Keratinocyte (primary cell): ENCODE measurements around the gene MTCH1. TPM values are rescaled to one million over a fixed set of nuclear protein-coding genes. Genes with fewer than 3 reads are reported as not detected.
"Not testable (repeated sequence)": the region's sequence is repeated elsewhere in the genome, so short reads cannot be mapped to it uniquely, and the experiment has no call there.

Source experiments
- DNase-seq: peaks from one replicate; pipeline ENCODE4 v3.0.0-alpha.2; 2011; ENCODE audit warnings: low read depth, missing footprints, low spot score
- FAIRE-seq: peaks from 2 replicates; lab custom pipeline; 2011; peaks lifted over from hg19 to GRCh38; lab: Jason Lieb, UNC
- H2AFZ ChIP-seq: 2 replicates; pipeline ENCODE4 v1.6.0; 2012; ENCODE audit warnings: low read length, control low read depth, inconsistent platforms; ENCODE audit not compliant: control insufficient read depth
- H3K27ac ChIP-seq: 2 replicates; pipeline ENCODE4 v1.5.1; 2011; ENCODE audit warnings: low read length; ENCODE audit not compliant: control insufficient read depth, insufficient read depth
- H3K27me3 ChIP-seq: 3 replicates; pipeline ENCODE4 v1.6.0; 2011; ENCODE audit warnings: low read length; ENCODE audit not compliant: control insufficient read depth, insufficient read depth; ENCODE audit errors: extremely low read depth
- H3K36me3 ChIP-seq, 2 experiments: 2 replicates in 1 of 2; 3 replicates in 1 of 2; pipeline ENCODE4 v1.5.1; 2011; ENCODE audit warnings: low read length in 2 of 2, mild to moderate bottlenecking in 1 of 2; ENCODE audit not compliant: control insufficient read depth in 2 of 2, insufficient read depth in 2 of 2; ENCODE audit errors: extremely low read depth in 1 of 2
- H3K4me1 ChIP-seq: 3 replicates; pipeline ENCODE4 v1.5.1; 2011; ENCODE audit warnings: low read length; ENCODE audit not compliant: control insufficient read depth, insufficient read depth; ENCODE audit errors: extremely low read depth
- H3K4me2 ChIP-seq: 3 replicates; pipeline ENCODE4 v1.6.0; 2011; ENCODE audit warnings: low read depth, low read length; ENCODE audit not compliant: control insufficient read depth, insufficient read depth; ENCODE audit errors: extremely low read depth
- H3K4me3 ChIP-seq, 3 experiments: fragments of 200-600 bp in 1 of 3; sonication (generic) in 1 of 3; 2 replicates in 2 of 3; 3 replicates in 1 of 3; pipeline ENCODE4 v1.5.1; 2011 to 2016; ENCODE audit warnings: low read length in 3 of 3, mild to moderate bottlenecking in 3 of 3, control low read depth in 2 of 3, inconsistent platforms in 1 of 3, low read depth in 1 of 3, mixed read lengths in 1 of 3, mixed run types in 1 of 3, moderate library complexity in 1 of 3; ENCODE audit not compliant: control insufficient read depth in 2 of 3, insufficient read depth in 2 of 3; ENCODE audit errors: extremely low read depth in 1 of 3
- H3K79me2 ChIP-seq: 2 replicates; pipeline ENCODE4 v1.6.0; 2012; ENCODE audit warnings: low read length; ENCODE audit not compliant: control insufficient read depth, insufficient read depth
- H3K9ac ChIP-seq: 3 replicates; pipeline ENCODE4 v1.6.0; 2011; ENCODE audit warnings: low read length; ENCODE audit not compliant: control insufficient read depth, insufficient read depth; ENCODE audit errors: extremely low read depth
- H3K9me1 ChIP-seq: 3 replicates; pipeline ENCODE4 v1.6.0; 2011; ENCODE audit warnings: low read length; ENCODE audit not compliant: control insufficient read depth, insufficient read depth; ENCODE audit errors: extremely low read depth
- H3K9me3 ChIP-seq: 2 replicates; pipeline ENCODE4 v1.5.1; 2012; ENCODE audit warnings: low read depth, low read length; ENCODE audit not compliant: control insufficient read depth
- H4K20me1 ChIP-seq: 3 replicates; pipeline ENCODE4 v1.6.0; 2011; ENCODE audit warnings: low read length; ENCODE audit not compliant: control insufficient read depth, insufficient read depth; ENCODE audit errors: extremely low read depth
- CTCF ChIP-seq, 3 experiments: IDR thresholded peaks in 1 of 3; conservative IDR thresholded peaks in 1 of 3; optimal IDR thresholded peaks in 1 of 3; 2 replicates in 2 of 3; 3 replicates in 1 of 3; pipeline versions ENCODE3 to v1.5.1; 2011; ENCODE audit warnings: low read length in 3 of 3, mild to moderate bottlenecking in 3 of 3, moderate library complexity in 2 of 3, control low read depth in 1 of 3, inconsistent platforms in 1 of 3; ENCODE audit not compliant: insufficient read depth in 2 of 3; ENCODE audit errors: extremely low read depth in 1 of 3
- EZH2 ChIP-seq: IDR thresholded peaks from one replicate; pipeline ENCODE4 v1.6.1; 2012; ENCODE audit warnings: inconsistent platforms, mild to moderate bottlenecking, low read length, moderate library complexity
- dilution Hi-C: fragments of 300-500 bp; cut with MboI; formaldehyde crosslinking; loops from one replicate; pipeline ENCODE4 v1.7.0; 2020; ENCODE audit warnings: low sequenced_read_pairs; ENCODE audit not compliant: extremely low pct_ligation_motif_present
- polyA plus RNA-seq, 5 experiments: library from polyadenylated mRNA; depleted of rRNA in 3 of 5; stranded (reverse) in 3 of 5; stranded (forward) in 1 of 5; unstranded in 1 of 5; fragments of >200 nt; gene quantifications; 1 replicate in 1 of 5; 2 replicates in 3 of 5; 3 replicates in 1 of 5; pipeline versions ENCODE4 v1.2.1 to v1.2.3, GENCODE V29; 2011 to 2012; ENCODE audit warnings: missing spikeins in 2 of 5, low read depth in 1 of 5, low replicate concordance in 1 of 5

MTCH1 gene
- polyA plus RNA-seq, 1 donor (not counting 4 experiments of a cell fraction or from before 2014, with no cell fraction given) = 88.8 TPM

DNA sequence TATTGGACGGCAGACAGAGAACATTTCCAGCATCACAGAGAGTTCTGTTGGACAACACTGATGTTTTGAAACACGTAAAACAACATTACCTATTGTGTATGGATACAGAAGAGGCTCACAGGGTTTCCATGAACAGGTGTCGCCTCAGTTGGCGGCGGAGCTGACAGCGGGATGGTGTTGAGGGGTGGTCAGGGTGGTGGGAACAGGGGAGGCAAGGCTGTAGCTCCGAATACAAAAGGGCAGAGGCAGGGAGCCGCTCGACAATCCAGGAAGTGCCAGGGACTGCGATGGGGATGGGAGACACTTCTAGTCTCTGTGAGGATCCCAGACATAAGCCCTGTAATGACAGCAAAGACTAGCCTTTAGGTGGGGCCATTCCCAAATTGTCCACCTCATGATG, 46.0 kb downstream of the MTCH1 start:
- H3K4me1 ChIP-seq = peaks cover 7% of the 10 kb centered on the region
- no peaks in the 10 kb centered on the region for H3K9me3 ChIP-seq
- H2AFZ ChIP-seq = no peak overlapping the region
- H4K20me1 ChIP-seq = no peaks in the 10 kb centered on the region
- no peaks in the 10 kb centered on the region for H3K9me1 ChIP-seq
- H3K4me2 ChIP-seq = no peak overlapping the region
- H3K36me3 ChIP-seq = no peaks in the 10 kb centered on the region
- H3K4me3 ChIP-seq = no peak overlapping the region
- DNase-seq = no peak
- TF ChIP-seq EZH2 (no peak), CTCF (optimal IDR thresholded peaks at IDR 0.05 in 1 of 3, IDR thresholded peaks at IDR 0.05 in 1 of 3, conservative IDR thresholded peaks at IDR 0.05 in 1 of 3; ENCODE audit: extremely low read depth in 1 of 3, insufficient read depth in 2 of 3, low read length in 3 of 3) (no peak)
- no peak overlapping the region for H3K9ac ChIP-seq
- H3K79me2 ChIP-seq = no peaks in the 10 kb centered on the region
- peaks cover 11% of the 10 kb centered on the region for H3K27me3 ChIP-seq
- no peak for FAIRE-seq
- H3K27ac ChIP-seq = no peak overlapping the region
- dilution Hi-C loops = no loop called here

- FAIRE-seq, H3K9ac ChIP-seq, H3K4me2 ChIP-seq: not testable (repeated sequence)
Measured at GRCh38 chr6:36939005-36939404, 47.0 kb downstream of the MTCH1 start.

GRCh38 chr6:36938536-36938935, 47.5 kb downstream of the MTCH1 start:
- no peak for TF ChIP-seq EZH2
- TF ChIP-seq CTCF (optimal IDR thresholded peaks at IDR 0.05 in 1 of 3, IDR thresholded peaks at IDR 0.05 in 1 of 3, conservative IDR thresholded peaks at IDR 0.05 in 1 of 3; ENCODE audit: extremely low read depth in 1 of 3, insufficient read depth in 2 of 3, low read length in 3 of 3) = no peak
- H3K9me3 ChIP-seq = no peaks in the 10 kb centered on the region
- H3K9me1 ChIP-seq = no peaks in the 10 kb centered on the region
- H3K79me2 ChIP-seq = no peaks in the 10 kb centered on the region
- H3K4me3 ChIP-seq = no peak overlapping the region
- peaks cover 11% of the 10 kb centered on the region for H3K4me1 ChIP-seq
- DNase-seq (no peak), FAIRE-seq (no peak)
- H3K27me3 ChIP-seq = no peaks in the 10 kb centered on the region
- no peaks in the 10 kb centered on the region for H3K36me3 ChIP-seq
- H2AFZ ChIP-seq = no peak overlapping the region
- dilution Hi-C loops = no loop called here
- H3K9ac ChIP-seq = no peak overlapping the region
- H4K20me1 ChIP-seq = no peaks in the 10 kb centered on the region
- no peak overlapping the region for H3K27ac ChIP-seq
- H3K4me2 ChIP-seq = no peak overlapping the region

More at GRCh38 chr6:36939005-36939404, 47.0 kb downstream of the MTCH1 start:
- H3K9me3 ChIP-seq, DNase-seq, H3K4me3 ChIP-seq, H2AFZ ChIP-seq, H3K27me3 ChIP-seq, dilution Hi-C loops, H3K36me3 ChIP-seq, H3K9me1 ChIP-seq, H4K20me1 ChIP-seq, H3K27ac ChIP-seq, H3K79me2 ChIP-seq, H3K4me1 ChIP-seq: not testable (repeated sequence)
